GM18868 (cell line): ENCODE results near the gene PRCD.

Source experiments
- ATAC-seq: cut with Tn5 transposase; IDR thresholded peaks from one replicate; pipeline ENCODE4 v1.9.1; 2021; ENCODE audit warnings: mild to moderate bottlenecking, moderate library complexity; ENCODE audit not compliant: unreplicated experiment

PRCD gene

GRCh38 chr17:76567634-76568432 lies 28.0 kb downstream of the PRCD start:
- ATAC-seq: no peak

- no peak for ATAC-seq
These were observed 29.0 kb downstream of the PRCD start for GRCh38 chr17:76568811-76569221.

GRCh38 chr17:76569607-76570279 lies 29.9 kb downstream of the PRCD start:
- ATAC-seq: no peak

- no peak for ATAC-seq
These were observed 30.6 kb downstream of the PRCD start for GRCh38 chr17:76570457-76570856.

- no peak for ATAC-seq
These were observed 31.1 kb downstream of the PRCD start for GRCh38 chr17:76570877-76571471.

- no peak for ATAC-seq
These were observed 32.5 kb downstream of the PRCD start for GRCh38 chr17:76572201-76572910.

GRCh38 chr17:76573096-76573495 lies 33.3 kb downstream of the PRCD start:
- ATAC-seq: no peak

GRCh38 chr17:76574166-76574565 lies 34.3 kb downstream of the PRCD start:
- ATAC-seq: no peak

GRCh38 chr17:76575570-76575969 lies 35.7 kb downstream of the PRCD start:
- ATAC-seq: no peak

GRCh38 chr17:76576189-76576588 lies 36.3 kb downstream of the PRCD start:
- ATAC-seq: no peak

GRCh38 chr17:76577876-76578275 lies 38.0 kb downstream of the PRCD start:
- no peak for ATAC-seq

- ATAC-seq: no peak
These were observed 38.5 kb downstream of the PRCD start for GRCh38 chr17:76578376-76578775.

- no peak for ATAC-seq
These were observed 39.4 kb downstream of the PRCD start for GRCh38 chr17:76579281-76579680.

- no peak for ATAC-seq
These were observed 41.7 kb downstream of the PRCD start for GRCh38 chr17:76581515-76581914.

GRCh38 chr17:76582660-76583059 lies 42.8 kb downstream of the PRCD start:
- ATAC-seq: no peak

- no peak for ATAC-seq
These were observed 44.7 kb downstream of the PRCD start for GRCh38 chr17:76584427-76585032.

- no peak for ATAC-seq
These were observed 45.3 kb downstream of the PRCD start for GRCh38 chr17:76585033-76585648.

- ATAC-seq: no peak
These were observed 46.1 kb downstream of the PRCD start, which contains the start of gene ST6GALNAC2 for GRCh38 chr17:76585649-76586593. Gene ST6GALNAC2, minus strand, starts transcription at chr17:76585860. Its CDS starts 52 bp downstream, at chr17:76585808.

GRCh38 chr17:76586741-76587487 lies 47.1 kb downstream of the PRCD start:
- no peak for ATAC-seq
